HG03045 (cell line): Measurements from ENCODE around the gene SP2.
A peak's percentile ranks its signal among the peaks of the same experiment; 100 is the strongest.

ENCODE experiments used
- ATAC-seq: cut with Tn5 transposase; IDR thresholded peaks from one replicate; pipeline ENCODE4 v1.9.1; 2021; ENCODE audit warnings: mild to moderate bottlenecking, moderate library complexity; ENCODE audit not compliant: unreplicated experiment

The SP2 gene

GRCh38 chr17:47969930-47970724 is 74.1 kb downstream of the SP2 start:
- no peak for ATAC-seq

GRCh38 chr17:47970725-47971499 is 74.9 kb downstream of the SP2 start, which contains the start of gene CDK5RAP3:
CDK5RAP3 (plus strand) TSS chr17:47971113; CDS start chr17:47971147, 34 bp downstream.
- peak; percentile 95 for ATAC-seq

GRCh38 chr17:47973541-47973940 is 77.5 kb downstream of the SP2 start:
- ATAC-seq: no peak

- no peak for ATAC-seq
These were observed 79.3 kb downstream of the SP2 start for GRCh38 chr17:47975189-47975822.

- ATAC-seq: no peak
These were observed 79.8 kb downstream of the SP2 start for GRCh38 chr17:47975823-47976205.

- no peak for ATAC-seq
These were observed 82.3 kb downstream of the SP2 start for GRCh38 chr17:47978324-47978723.
